Pancreas (tissue), 10 donors: Measurements from ENCODE around the gene GPC2. TPM values are rescaled to one million over a fixed set of nuclear protein-coding genes. Genes with fewer than 3 reads are reported as not detected.

Experiments
- ATAC-seq, 4 donors: fragments of 200-7000 bp; cut with Tn5 transposase; one replicate each; pipeline versions ENCODE4 v1.8.0 to v1.9.1; 2020; ENCODE audit warnings: mild to moderate bottlenecking in 4 of 4, moderate library complexity in 4 of 4
- DNase-seq, 6 donors: peaks; one replicate each; pipeline ENCODE4 v3.0.0-alpha.2; 2020
- FAIRE-seq: peaks from 2 replicates; lab custom pipeline; 2012; peaks lifted over from hg19 to GRCh38; lab: Jason Lieb, UNC
- H3K27ac ChIP-seq, 4 donors: fragments of 200-600 bp; sonication (generic); 1 replicate in 3 of 4; 2 replicates in 1 of 4; pipeline versions ENCODE4 v1.5.0 to v1.8.0; 2020
- H3K27me3 ChIP-seq, 4 donors: fragments of 200-600 bp; one replicate each; pipeline ENCODE4 v1.8.0; 2021
- H3K36me3 ChIP-seq, 3 donors: fragments of 200-600 bp; sonication (generic) in 1 of 3; one replicate each; pipeline versions ENCODE4 v1.5.0 to v1.8.0; 2020 to 2021
- H3K4me1 ChIP-seq, 3 donors: fragments of 200-600 bp; one replicate each; pipeline ENCODE4 v1.8.0; 2021
- H3K4me3 ChIP-seq, 4 donors: fragments of 200-600 bp; sonication (generic) in 2 of 4; one replicate each; pipeline versions ENCODE4 v1.5.0 to v1.8.0; 2020 to 2021
- H3K9me3 ChIP-seq, 4 donors: fragments of 200-600 bp; one replicate each; pipeline ENCODE4 v1.8.0; 2021
- CTCF ChIP-seq, 4 donors: fragments of 200-600 bp; sonication (generic) in 3 of 4; IDR thresholded peaks; one replicate each; pipeline versions ENCODE4 v1.5.0 to v1.8.0; 2021; ENCODE audit warnings: antibody characterized with exemption in 4 of 4
- WGBS, 2 donors: extraction: QIAGEN DNeasy Blood & Tissue Kit; methylation state at CpG; one replicate each; pipeline ENCODE4 v1.1.7; 2013; 5-methylcytosine and 5-hydroxymethylcytosine counted together
- intact Hi-C, 3 donors: fragments of 100-400 bp; cut with DNase I; formaldehyde crosslinking; loops; one replicate each; pipeline versions ENCODE4 v1.11.1 to v1.14.2; 2022
- polyA plus RNA-seq, 2 donors: library from polyadenylated mRNA; stranded (reverse); fragments of 200-250 nt; gene quantifications; one replicate each; pipeline ENCODE4 v1.2.3, GENCODE V29; 2013
- total RNA-seq, 6 donors: library from RNA; stranded (reverse); fragmentation: NEBNext Ultra II Directional in 4 of 6; extraction: Animal tissue kit (Norgen Biotek cat#: 25700) in 4 of 6; gene quantifications; one replicate each; pipeline versions ENCODE4 v1.2.1 to v1.2.4, GENCODE V29; 2021 to 2023
- donor health status: healthy with polysubstance abuse.
- donor health status: DM: no; HTN: no; CAD: no; lungs with moderate emphysema.
- donor health status: DM: no; HTN: no; CAD: no.
- donor health status: control.
- donor health status: control.
- donor health status: Bipolar disorder and iron deficiency.
- donor health status: DM: yes; HTN: yes; CAD: no.
- donor health status: DM: no; HTN: no; CAD: no.
- donor health status: DM: no; HTN: no; CAD: no.
- donor health status: DM: yes; HTN: yes; CAD: no.

The GPC2 gene
- total and polyA plus RNA-seq, 8 donors, result 0.12 to 2.5 (median 0.62) TPM

- no peaks in the 10 kb centered on the region for H3K9me3 ChIP-seq
- no peak for ATAC-seq
- TF ChIP-seq CTCF (IDR thresholded peaks at IDR 0.05), result no peak
- H3K27me3 ChIP-seq, result no peaks in the 10 kb centered on the region
- DNase-seq, result no peak
- no peaks in the 10 kb centered on the region for H3K36me3 ChIP-seq
- peaks cover 0 to 10% (median 0%) of the 10 kb centered on the region in 3 donors for H3K4me1 ChIP-seq
- peak overlapping the region in 2 of 4 donors; percentile 29 to 47 for H3K4me3 ChIP-seq
- intact Hi-C loops, result no loop called here
- 31 to 40% methylated on average over 18 to 22 of the region's 22 CpGs for WGBS, 2 donors
- no peak overlapping the region for H3K27ac ChIP-seq
- FAIRE-seq, result no peak
Observed at GRCh38 chr7:100171840-100172239, 5.3 kb downstream of the GPC2 start.

- no peaks in the 10 kb centered on the region for H3K36me3 ChIP-seq
- DNase-seq, result peak in 3 of 6 donors; percentile 36 to 67 (median 66)
- H3K27me3 ChIP-seq, result no peaks in the 10 kb centered on the region
- no peak for TF ChIP-seq CTCF (IDR thresholded peaks at IDR 0.05)
- H3K4me3 ChIP-seq, result peak overlapping the region; percentile 8 to 47 (median 24)
- peaks cover 0 to 10% (median 0%) of the 10 kb centered on the region in 3 donors for H3K4me1 ChIP-seq
- WGBS, 2 donors, result 4% methylated on average over 33 to 61 of the region's 61 CpGs
- H3K9me3 ChIP-seq, result no peaks in the 10 kb centered on the region
- intact Hi-C loops, result no loop called here
- H3K27ac ChIP-seq, result no peak overlapping the region
- FAIRE-seq, result no peak
- peak in 3 of 4 donors; percentile 29 to 50 (median 45) for ATAC-seq
Observed at GRCh38 chr7:100171087-100171681, 6.0 kb downstream of the GPC2 start.

GRCh38 chr7:100170101-100170897, 6.9 kb downstream of the GPC2 start:
- H3K27ac ChIP-seq, result no peak overlapping the region
- H3K4me1 ChIP-seq, result peaks cover 0 to 10% (median 0%) of the 10 kb centered on the region in 3 donors
- H3K27me3 ChIP-seq, result no peaks in the 10 kb centered on the region
- no peaks in the 10 kb centered on the region for H3K36me3 ChIP-seq
- ATAC-seq (no peak), DNase-seq (peak in 1 of 6 donors; percentile 43), FAIRE-seq (no peak)
- intact Hi-C loops, result no loop called here
- no peak for TF ChIP-seq CTCF (IDR thresholded peaks at IDR 0.05)
- no peaks in the 10 kb centered on the region for H3K9me3 ChIP-seq
- 74 to 78% methylated on average over 11 of the region's 11 CpGs for WGBS, 2 donors
- no peak overlapping the region for H3K4me3 ChIP-seq

- ATAC-seq (no peak), FAIRE-seq (no peak), DNase-seq (peak in 1 of 6 donors; percentile 29)
- no peak overlapping the region for H3K4me3 ChIP-seq
- WGBS, 2 donors, result 81 to 86% methylated on average over 11 of the region's 11 CpGs
- peaks cover 0 to 10% (median 0%) of the 10 kb centered on the region in 3 donors for H3K4me1 ChIP-seq
- TF ChIP-seq CTCF (IDR thresholded peaks at IDR 0.05), result no peak
- intact Hi-C loops, result no loop called here
- H3K9me3 ChIP-seq, result no peaks in the 10 kb centered on the region
- H3K27ac ChIP-seq, result no peak overlapping the region
- no peaks in the 10 kb centered on the region for H3K27me3 ChIP-seq
- H3K36me3 ChIP-seq, result no peaks in the 10 kb centered on the region
Observed at GRCh38 chr7:100169147-100169850, 7.9 kb downstream of the GPC2 start.
